Measurements from ENCODE around the gene ANKRD39. TPM values are rescaled to one million over a fixed set of nuclear protein-coding genes. Genes with fewer than 3 reads are reported as not detected.

Gene ANKRD39
- total and polyA plus RNA-seq, 3 donors from 2014 or later = 8.9 to 16.4 (median 13.9) TPM

DNA sequence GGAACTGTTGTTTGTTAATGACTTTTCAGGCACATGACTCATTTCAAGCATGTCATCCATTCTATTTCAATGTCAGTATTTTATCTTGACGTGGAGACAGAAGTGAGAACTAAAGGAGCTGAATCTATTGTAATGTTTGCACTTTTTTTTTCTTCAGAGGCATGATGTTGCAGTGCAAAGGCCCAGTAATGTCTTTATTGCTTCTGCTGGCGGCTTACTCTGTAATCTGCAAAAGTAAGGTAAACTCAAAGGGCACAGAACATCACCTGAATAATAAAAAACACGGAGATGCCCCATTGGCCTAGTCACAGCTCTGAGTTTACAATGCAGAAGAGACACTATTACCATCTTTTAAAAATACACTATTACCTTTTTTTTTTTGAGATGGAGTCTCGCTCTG is 44.2 kb downstream of the ANKRD39 start:
- no peak for DNase-seq
- Histone ChIP-seq H3K36me3 (ENCODE audit: low read depth, missing control alignments) (no peaks in the 10 kb centered on the region), H3K27me3 (no peaks in the 10 kb centered on the region), H3K9me3 (no peaks in the 10 kb centered on the region), H3K4me3 (no peak overlapping the region), H3K4me1 (peaks cover 18% of the 10 kb centered on the region), H3K27ac (no peak overlapping the region)
- TF ChIP-seq POLR2A (IDR thresholded peaks at IDR 0.05) (no peak), CTCF (IDR thresholded peaks at IDR 0.05) (no peak)
- intact Hi-C loops (cut with DNase I; ENCODE audit: low total_unique reads) = no loop called here
- 68 to 84% methylated on average over 4 of the region's 4 CpGs for WGBS, 2 donors

DNA sequence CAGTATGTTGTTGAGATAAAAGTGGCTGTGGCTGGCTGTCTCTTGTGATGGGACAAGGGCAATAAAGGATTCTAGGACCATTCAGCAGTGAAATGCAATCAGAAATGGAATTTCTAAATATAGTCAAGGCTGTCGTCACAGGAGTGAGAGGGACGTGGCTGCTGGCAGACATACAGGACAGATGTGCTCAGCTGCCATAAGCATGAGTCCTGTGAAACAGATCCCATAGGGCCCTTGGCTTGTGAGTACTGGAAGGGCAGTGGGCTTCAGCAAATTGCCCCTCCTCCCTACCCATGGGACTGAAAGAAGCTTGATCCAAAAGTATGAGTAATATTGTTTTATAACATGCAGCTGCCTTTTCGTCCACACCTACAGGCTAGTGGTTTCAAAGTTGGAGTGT is 45.9 kb downstream of the ANKRD39 start:
- Histone ChIP-seq H3K27me3 (no peaks in the 10 kb centered on the region), H3K9me3 (no peaks in the 10 kb centered on the region), H3K4me3 (no peak overlapping the region), H3K4me1 (peaks cover 6% of the 10 kb centered on the region), H3K27ac (no peak overlapping the region), H3K36me3 (ENCODE audit: low read depth, missing control alignments) (no peaks in the 10 kb centered on the region)
- intact Hi-C loops (cut with DNase I; ENCODE audit: low total_unique reads) = no loop called here
- 25 to 59% methylated on average over 2 to 3 of the region's 3 CpGs for WGBS, 2 donors
- no peak for TF ChIP-seq POLR2A (IDR thresholded peaks at IDR 0.05)
- TF ChIP-seq CTCF (IDR thresholded peaks at IDR 0.05) = no peak
- DNase-seq = no peak

DNA sequence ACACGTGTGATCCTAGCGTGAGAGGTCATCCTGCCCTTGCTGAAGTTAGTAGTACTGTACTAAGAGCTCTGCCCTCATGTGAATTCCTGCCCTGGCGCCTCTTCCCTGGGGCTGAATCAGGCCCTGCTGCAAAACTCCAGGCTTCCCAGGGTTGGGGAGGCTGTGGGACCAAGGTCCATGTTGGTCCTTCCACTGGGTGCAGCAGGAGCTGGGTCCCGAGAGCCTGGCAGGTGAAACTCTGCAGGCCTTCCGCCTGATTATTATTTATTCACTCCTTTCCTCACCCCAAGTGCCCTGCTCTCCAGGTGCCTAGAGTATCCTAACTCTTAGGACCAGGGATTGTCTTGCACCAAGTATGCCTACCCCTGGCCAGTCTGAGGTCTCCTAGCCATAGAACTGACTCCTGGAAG is 47.0 kb downstream of the ANKRD39 start:
- Histone ChIP-seq H3K4me3 (no peak overlapping the region), H3K27me3 (no peaks in the 10 kb centered on the region), H3K27ac (no peak overlapping the region), H3K4me1 (peaks cover 6% of the 10 kb centered on the region), H3K9me3 (no peaks in the 10 kb centered on the region), H3K36me3 (ENCODE audit: low read depth, missing control alignments) (no peaks in the 10 kb centered on the region)
- intact Hi-C loops (cut with DNase I; ENCODE audit: low total_unique reads) = no loop called here
- TF ChIP-seq CTCF (IDR thresholded peaks at IDR 0.05) = no peak
- no peak for TF ChIP-seq POLR2A (IDR thresholded peaks at IDR 0.05)
- 87 to 88% methylated on average over 5 of the region's 5 CpGs for whole genome bisulfite sequencing, 2 donors
- no peak for DNase-seq

GRCh38 chr2:96809951-96810782 is 47.6 kb downstream of the ANKRD39 start:
- Histone ChIP-seq H3K27ac (no peak overlapping the region), H3K4me3 (no peak overlapping the region), H3K36me3 (ENCODE audit: low read depth, missing control alignments) (no peaks in the 10 kb centered on the region), H3K4me1 (peaks cover 6% of the 10 kb centered on the region), H3K27me3 (no peaks in the 10 kb centered on the region), H3K9me3 (no peaks in the 10 kb centered on the region)
- DNase-seq = no peak
- intact Hi-C loops (cut with DNase I; ENCODE audit: low total_unique reads) = no loop called here
- no peak for TF ChIP-seq POLR2A (IDR thresholded peaks at IDR 0.05)
- TF ChIP-seq CTCF (IDR thresholded peaks at IDR 0.05) = no peak
- WGBS, 2 donors = 74 to 78% methylated on average over 11 to 12 of the region's 12 CpGs

Data from testis (tissue), 3 donors.